Measurements from ENCODE around the gene AKAP6. TPM values are rescaled to one million over a fixed set of nuclear protein-coding genes. Genes with fewer than 3 reads are reported as not detected.

AKAP6 gene
- total and polyA plus RNA-seq, 2 experiments from 2014 or later: 0.38 to 0.42 TPM

DNA sequence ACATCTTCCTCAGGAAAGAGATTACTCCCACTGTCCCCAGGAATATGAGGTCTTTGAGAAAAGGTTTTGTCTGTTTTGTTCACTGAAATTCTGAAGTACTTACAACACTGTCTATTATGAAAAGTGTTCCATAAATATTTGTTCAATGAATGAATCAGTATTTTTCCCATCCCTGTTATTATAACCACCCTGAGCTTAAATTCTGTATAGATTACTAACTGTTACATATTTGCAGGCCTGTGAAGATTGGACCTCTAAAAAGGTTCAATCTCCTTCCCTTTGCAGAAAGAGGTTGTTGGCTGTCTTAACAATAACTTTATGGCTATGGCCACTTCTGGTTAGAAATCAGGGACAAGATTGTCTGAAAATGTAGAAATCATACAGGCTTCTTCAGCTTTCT lies 435.0 kb downstream of the AKAP6 start:
- H3K79me2 ChIP-seq (replicated peaks; ENCODE audit: insufficient read depth): no peaks in the 10 kb centered on the region
- Mint-ChIP-seq H3K27ac (no peak overlapping the region), H3K4me1 (no peaks in the 10 kb centered on the region), H3K4me3 (no peak overlapping the region), H3K27me3 (ENCODE audit: insufficient read depth, low read depth, poor library complexity) (no peaks in the 10 kb centered on the region), H3K36me3 (ENCODE audit: low read depth) (no peaks in the 10 kb centered on the region), H3K9me3 (no peaks in the 10 kb centered on the region)
- TF ChIP-seq ZNF114 (CRISPR knock-in tag; IDR thresholded peaks at IDR 0.05) (no peak), NANOG (IDR thresholded peaks at IDR 0.05; ENCODE audit: borderline replicate concordance) (no peak), EZH2 (IDR thresholded peaks at IDR 0.05; ENCODE audit: low read depth, unreplicated experiment) (no peak), POLR2AphosphoS5 (IDR thresholded peaks at IDR 0.05; ENCODE audit: low read depth) (no peak), JUNB (IDR thresholded peaks at IDR 0.05; ENCODE audit: unreplicated experiment) (no peak), CREB1 (CRISPR knock-in tag; IDR thresholded peaks at IDR 0.05; ENCODE audit: low read depth) (no peak), EZH2phosphoT487 (IDR thresholded peaks at IDR 0.05; ENCODE audit: unreplicated experiment) (no peak), STAT1 (IDR thresholded peaks at IDR 0.05; ENCODE audit: unreplicated experiment) (no peak), ZNF331 (CRISPR knock-in tag; IDR thresholded peaks at IDR 0.05; ENCODE audit: low read depth) (no peak)
- TF ChIP-seq, protein P1, sequence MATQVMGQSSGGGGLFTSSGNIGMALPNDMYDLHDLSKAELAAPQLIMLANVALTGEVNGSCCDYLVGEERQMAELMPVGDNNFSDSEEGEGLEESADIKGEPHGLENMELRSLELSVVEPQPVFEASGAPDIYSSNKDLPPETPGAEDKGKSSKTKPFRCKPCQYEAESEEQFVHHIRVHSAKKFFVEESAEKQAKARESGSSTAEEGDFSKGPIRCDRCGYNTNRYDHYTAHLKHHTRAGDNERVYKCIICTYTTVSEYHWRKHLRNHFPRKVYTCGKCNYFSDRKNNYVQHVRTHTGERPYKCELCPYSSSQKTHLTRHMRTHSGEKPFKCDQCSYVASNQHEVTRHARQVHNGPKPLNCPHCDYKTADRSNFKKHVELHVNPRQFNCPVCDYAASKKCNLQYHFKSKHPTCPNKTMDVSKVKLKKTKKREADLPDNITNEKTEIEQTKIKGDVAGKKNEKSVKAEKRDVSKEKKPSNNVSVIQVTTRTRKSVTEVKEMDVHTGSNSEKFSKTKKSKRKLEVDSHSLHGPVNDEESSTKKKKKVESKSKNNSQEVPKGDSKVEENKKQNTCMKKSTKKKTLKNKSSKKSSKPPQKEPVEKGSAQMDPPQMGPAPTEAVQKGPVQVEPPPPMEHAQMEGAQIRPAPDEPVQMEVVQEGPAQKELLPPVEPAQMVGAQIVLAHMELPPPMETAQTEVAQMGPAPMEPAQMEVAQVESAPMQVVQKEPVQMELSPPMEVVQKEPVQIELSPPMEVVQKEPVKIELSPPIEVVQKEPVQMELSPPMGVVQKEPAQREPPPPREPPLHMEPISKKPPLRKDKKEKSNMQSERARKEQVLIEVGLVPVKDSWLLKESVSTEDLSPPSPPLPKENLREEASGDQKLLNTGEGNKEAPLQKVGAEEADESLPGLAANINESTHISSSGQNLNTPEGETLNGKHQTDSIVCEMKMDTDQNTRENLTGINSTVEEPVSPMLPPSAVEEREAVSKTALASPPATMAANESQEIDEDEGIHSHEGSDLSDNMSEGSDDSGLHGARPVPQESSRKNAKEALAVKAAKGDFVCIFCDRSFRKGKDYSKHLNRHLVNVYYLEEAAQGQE (IDR thresholded peaks at IDR 0.05; ENCODE audit: unreplicated experiment): no peak
- TF ChIP-seq, protein P2, sequence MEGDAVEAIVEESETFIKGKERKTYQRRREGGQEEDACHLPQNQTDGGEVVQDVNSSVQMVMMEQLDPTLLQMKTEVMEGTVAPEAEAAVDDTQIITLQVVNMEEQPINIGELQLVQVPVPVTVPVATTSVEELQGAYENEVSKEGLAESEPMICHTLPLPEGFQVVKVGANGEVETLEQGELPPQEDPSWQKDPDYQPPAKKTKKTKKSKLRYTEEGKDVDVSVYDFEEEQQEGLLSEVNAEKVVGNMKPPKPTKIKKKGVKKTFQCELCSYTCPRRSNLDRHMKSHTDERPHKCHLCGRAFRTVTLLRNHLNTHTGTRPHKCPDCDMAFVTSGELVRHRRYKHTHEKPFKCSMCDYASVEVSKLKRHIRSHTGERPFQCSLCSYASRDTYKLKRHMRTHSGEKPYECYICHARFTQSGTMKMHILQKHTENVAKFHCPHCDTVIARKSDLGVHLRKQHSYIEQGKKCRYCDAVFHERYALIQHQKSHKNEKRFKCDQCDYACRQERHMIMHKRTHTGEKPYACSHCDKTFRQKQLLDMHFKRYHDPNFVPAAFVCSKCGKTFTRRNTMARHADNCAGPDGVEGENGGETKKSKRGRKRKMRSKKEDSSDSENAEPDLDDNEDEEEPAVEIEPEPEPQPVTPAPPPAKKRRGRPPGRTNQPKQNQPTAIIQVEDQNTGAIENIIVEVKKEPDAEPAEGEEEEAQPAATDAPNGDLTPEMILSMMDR (conservative IDR thresholded peaks at IDR 0.05; ENCODE audit: low read depth in 2 of 2): no peak
- TF ChIP-seq, protein P3, sequence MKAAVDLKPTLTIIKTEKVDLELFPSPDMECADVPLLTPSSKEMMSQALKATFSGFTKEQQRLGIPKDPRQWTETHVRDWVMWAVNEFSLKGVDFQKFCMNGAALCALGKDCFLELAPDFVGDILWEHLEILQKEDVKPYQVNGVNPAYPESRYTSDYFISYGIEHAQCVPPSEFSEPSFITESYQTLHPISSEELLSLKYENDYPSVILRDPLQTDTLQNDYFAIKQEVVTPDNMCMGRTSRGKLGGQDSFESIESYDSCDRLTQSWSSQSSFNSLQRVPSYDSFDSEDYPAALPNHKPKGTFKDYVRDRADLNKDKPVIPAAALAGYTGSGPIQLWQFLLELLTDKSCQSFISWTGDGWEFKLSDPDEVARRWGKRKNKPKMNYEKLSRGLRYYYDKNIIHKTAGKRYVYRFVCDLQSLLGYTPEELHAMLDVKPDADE (IDR thresholded peaks at IDR 0.05): no peak
- TF ChIP-seq, protein P4, sequence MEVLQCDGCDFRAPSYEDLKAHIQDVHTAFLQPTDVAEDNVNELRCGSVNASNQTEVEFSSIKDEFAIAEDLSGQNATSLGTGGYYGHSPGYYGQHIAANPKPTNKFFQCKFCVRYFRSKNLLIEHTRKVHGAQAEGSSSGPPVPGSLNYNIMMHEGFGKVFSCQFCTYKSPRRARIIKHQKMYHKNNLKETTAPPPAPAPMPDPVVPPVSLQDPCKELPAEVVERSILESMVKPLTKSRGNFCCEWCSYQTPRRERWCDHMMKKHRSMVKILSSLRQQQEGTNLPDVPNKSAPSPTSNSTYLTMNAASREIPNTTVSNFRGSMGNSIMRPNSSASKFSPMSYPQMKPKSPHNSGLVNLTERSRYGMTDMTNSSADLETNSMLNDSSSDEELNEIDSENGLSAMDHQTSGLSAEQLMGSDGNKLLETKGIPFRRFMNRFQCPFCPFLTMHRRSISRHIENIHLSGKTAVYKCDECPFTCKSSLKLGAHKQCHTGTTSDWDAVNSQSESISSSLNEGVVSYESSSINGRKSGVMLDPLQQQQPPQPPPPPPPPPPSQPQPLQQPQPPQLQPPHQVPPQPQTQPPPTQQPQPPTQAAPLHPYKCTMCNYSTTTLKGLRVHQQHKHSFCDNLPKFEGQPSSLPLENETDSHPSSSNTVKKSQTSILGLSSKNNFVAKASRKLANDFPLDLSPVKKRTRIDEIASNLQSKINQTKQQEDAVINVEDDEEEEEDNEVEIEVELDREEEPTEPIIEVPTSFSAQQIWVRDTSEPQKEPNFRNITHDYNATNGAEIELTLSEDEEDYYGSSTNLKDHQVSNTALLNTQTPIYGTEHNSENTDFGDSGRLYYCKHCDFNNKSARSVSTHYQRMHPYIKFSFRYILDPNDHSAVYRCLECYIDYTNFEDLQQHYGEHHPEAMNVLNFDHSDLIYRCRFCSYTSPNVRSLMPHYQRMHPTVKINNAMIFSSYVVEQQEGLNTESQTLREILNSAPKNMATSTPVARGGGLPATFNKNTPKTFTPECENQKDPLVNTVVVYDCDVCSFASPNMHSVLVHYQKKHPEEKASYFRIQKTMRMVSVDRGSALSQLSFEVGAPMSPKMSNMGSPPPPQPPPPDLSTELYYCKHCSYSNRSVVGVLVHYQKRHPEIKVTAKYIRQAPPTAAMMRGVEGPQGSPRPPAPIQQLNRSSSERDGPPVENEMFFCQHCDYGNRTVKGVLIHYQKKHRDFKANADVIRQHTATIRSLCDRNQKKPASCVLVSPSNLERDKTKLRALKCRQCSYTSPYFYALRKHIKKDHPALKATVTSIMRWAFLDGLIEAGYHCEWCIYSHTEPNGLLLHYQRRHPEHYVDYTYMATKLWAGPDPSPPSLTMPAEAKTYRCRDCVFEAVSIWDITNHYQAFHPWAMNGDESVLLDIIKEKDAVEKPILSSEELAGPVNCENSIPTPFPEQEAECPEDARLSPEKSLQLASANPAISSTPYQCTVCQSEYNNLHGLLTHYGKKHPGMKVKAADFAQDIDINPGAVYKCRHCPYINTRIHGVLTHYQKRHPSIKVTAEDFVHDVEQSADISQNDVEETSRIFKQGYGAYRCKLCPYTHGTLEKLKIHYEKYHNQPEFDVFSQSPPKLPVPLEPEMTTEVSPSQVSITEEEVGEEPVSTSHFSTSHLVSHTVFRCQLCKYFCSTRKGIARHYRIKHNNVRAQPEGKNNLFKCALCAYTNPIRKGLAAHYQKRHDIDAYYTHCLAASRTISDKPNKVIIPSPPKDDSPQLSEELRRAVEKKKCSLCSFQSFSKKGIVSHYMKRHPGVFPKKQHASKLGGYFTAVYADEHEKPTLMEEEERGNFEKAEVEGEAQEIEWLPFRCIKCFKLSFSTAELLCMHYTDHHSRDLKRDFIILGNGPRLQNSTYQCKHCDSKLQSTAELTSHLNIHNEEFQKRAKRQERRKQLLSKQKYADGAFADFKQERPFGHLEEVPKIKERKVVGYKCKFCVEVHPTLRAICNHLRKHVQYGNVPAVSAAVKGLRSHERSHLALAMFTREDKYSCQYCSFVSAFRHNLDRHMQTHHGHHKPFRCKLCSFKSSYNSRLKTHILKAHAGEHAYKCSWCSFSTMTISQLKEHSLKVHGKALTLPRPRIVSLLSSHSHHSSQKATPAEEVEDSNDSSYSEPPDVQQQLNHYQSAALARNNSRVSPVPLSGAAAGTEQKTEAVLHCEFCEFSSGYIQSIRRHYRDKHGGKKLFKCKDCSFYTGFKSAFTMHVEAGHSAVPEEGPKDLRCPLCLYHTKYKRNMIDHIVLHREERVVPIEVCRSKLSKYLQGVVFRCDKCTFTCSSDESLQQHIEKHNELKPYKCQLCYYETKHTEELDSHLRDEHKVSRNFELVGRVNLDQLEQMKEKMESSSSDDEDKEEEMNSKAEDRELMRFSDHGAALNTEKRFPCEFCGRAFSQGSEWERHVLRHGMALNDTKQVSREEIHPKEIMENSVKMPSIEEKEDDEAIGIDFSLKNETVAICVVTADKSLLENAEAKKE (CRISPR knock-in tag; IDR thresholded peaks at IDR 0.05): no peak
- H3K4me1 ChIP-seq (ENCODE audit: insufficient read depth): no peaks in the 10 kb centered on the region
- H4K20me1 ChIP-seq (replicated peaks; ENCODE audit: insufficient read depth): no peaks in the 10 kb centered on the region
- no peak overlapping the region for H3K4me3 ChIP-seq
- ATAC-seq: no peak
- no peak for DNase-seq (ENCODE audit: low spot score)
- H3F3A ChIP-seq (replicated peaks; ENCODE audit: low read depth): no peaks in the 10 kb centered on the region
- no peak overlapping the region for H3K27ac ChIP-seq (ENCODE audit: low read depth)
- H3K36me3 ChIP-seq (ENCODE audit: insufficient read depth): no peaks in the 10 kb centered on the region
- no peaks in the 10 kb centered on the region for H3K9me2 ChIP-seq (ENCODE audit: insufficient read depth)
- no peak overlapping the region for H2AFZ ChIP-seq
- no peaks in the 10 kb centered on the region for H3K27me3 ChIP-seq (ENCODE audit: insufficient read depth)
- H3K4me2 ChIP-seq: no peak overlapping the region

Data from GM23338 (cell line).